ENCODE data around the gene STK38L.

Gene STK38L

GRCh38 chr12:27303139-27304111, 59.3 kb downstream of the STK38L start:
- no peaks in the 10 kb centered on the region for H3K9me3 ChIP-seq (ENCODE audit: low read length)
- H3K4me1 ChIP-seq (ENCODE audit: insufficient read depth, low read length) = peaks cover 21% of the 10 kb centered on the region
- no peak overlapping the region for H3K4me3 ChIP-seq (ENCODE audit: low read depth in 1 of 2, low read length in 2 of 2)
- peaks cover 27% of the 10 kb centered on the region for H3K36me3 ChIP-seq (ENCODE audit: insufficient read depth, low read length)
- H3K9ac ChIP-seq (ENCODE audit: low read length) = no peak overlapping the region
- H3K27ac ChIP-seq (ENCODE audit: low read depth, low read length) = no peak overlapping the region
- H3K27me3 ChIP-seq (ENCODE audit: control insufficient read depth in 1 of 2, insufficient read depth in 2 of 2, low read length in 2 of 2) = no peaks in the 10 kb centered on the region

- no peaks in the 10 kb centered on the region for H3K9me3 ChIP-seq (ENCODE audit: low read length)
- peaks cover 20% of the 10 kb centered on the region for H3K4me1 ChIP-seq (ENCODE audit: insufficient read depth, low read length)
- no peak overlapping the region for H3K27ac ChIP-seq (ENCODE audit: low read depth, low read length)
- H3K4me3 ChIP-seq (ENCODE audit: low read depth in 1 of 2, low read length in 2 of 2) = no peak overlapping the region
- H3K9ac ChIP-seq (ENCODE audit: low read length) = no peak overlapping the region
- peaks cover 26% of the 10 kb centered on the region for H3K36me3 ChIP-seq (ENCODE audit: insufficient read depth, low read length)
- no peaks in the 10 kb centered on the region for H3K27me3 ChIP-seq (ENCODE audit: control insufficient read depth in 1 of 2, insufficient read depth in 2 of 2, low read length in 2 of 2)
These were observed 60.8 kb downstream of the STK38L start for GRCh38 chr12:27304856-27305255.

GRCh38 chr12:27305673-27306456, 61.8 kb downstream of the STK38L start:
- H3K36me3 ChIP-seq (ENCODE audit: insufficient read depth, low read length) = peaks cover 20% of the 10 kb centered on the region
- no peak overlapping the region for H3K9ac ChIP-seq (ENCODE audit: low read length)

GRCh38 chr12:27309293-27309994, 65.4 kb downstream of the STK38L start:
- H3K9ac ChIP-seq (ENCODE audit: low read length) = no peak overlapping the region
- no peaks in the 10 kb centered on the region for H3K27me3 ChIP-seq (ENCODE audit: control insufficient read depth in 1 of 2, insufficient read depth in 2 of 2, low read length in 2 of 2)
- no peak overlapping the region for H3K27ac ChIP-seq (ENCODE audit: low read depth, low read length)
- H3K36me3 ChIP-seq (ENCODE audit: insufficient read depth, low read length) = peaks cover 22% of the 10 kb centered on the region
- no peaks in the 10 kb centered on the region for H3K9me3 ChIP-seq (ENCODE audit: low read length)
- peaks cover 21% of the 10 kb centered on the region for H3K4me1 ChIP-seq (ENCODE audit: insufficient read depth, low read length)
- H3K4me3 ChIP-seq (ENCODE audit: low read depth in 1 of 2, low read length in 2 of 2) = no peak overlapping the region

More at GRCh38 chr12:27305673-27306456, 61.8 kb downstream of the STK38L start:
- no peaks in the 10 kb centered on the region for H3K9me3 ChIP-seq (ENCODE audit: low read length)
- H3K4me1 ChIP-seq (ENCODE audit: insufficient read depth, low read length) = peaks cover 15% of the 10 kb centered on the region
- no peak overlapping the region for H3K4me3 ChIP-seq (ENCODE audit: low read depth in 1 of 2, low read length in 2 of 2)
- no peaks in the 10 kb centered on the region for H3K27me3 ChIP-seq (ENCODE audit: control insufficient read depth in 1 of 2, insufficient read depth in 2 of 2, low read length in 2 of 2)
- peak overlapping the region; percentile 12 for H3K27ac ChIP-seq (ENCODE audit: low read depth, low read length)

- Histone ChIP-seq H3K4me1 (ENCODE audit: insufficient read depth, low read length) (peaks cover 20% of the 10 kb centered on the region), H3K27ac (ENCODE audit: low read depth, low read length) (no peak overlapping the region), H3K9ac (ENCODE audit: low read length) (no peak overlapping the region), H3K9me3 (ENCODE audit: low read length) (no peaks in the 10 kb centered on the region), H3K4me3 (ENCODE audit: low read depth in 1 of 2, low read length in 2 of 2) (no peak overlapping the region), H3K27me3 (ENCODE audit: control insufficient read depth in 1 of 2, insufficient read depth in 2 of 2, low read length in 2 of 2) (no peaks in the 10 kb centered on the region), H3K36me3 (ENCODE audit: insufficient read depth, low read length) (peaks cover 27% of the 10 kb centered on the region)
These were observed 65.9 kb downstream of the STK38L start for GRCh38 chr12:27309995-27310315.

GRCh38 chr12:27316947-27317346, 72.9 kb downstream of the STK38L start:
- Histone ChIP-seq H3K4me1 (ENCODE audit: insufficient read depth, low read length) (no peaks in the 10 kb centered on the region), H3K27ac (ENCODE audit: low read depth, low read length) (no peak overlapping the region), H3K9me3 (ENCODE audit: low read length) (no peaks in the 10 kb centered on the region), H3K36me3 (ENCODE audit: insufficient read depth, low read length) (peaks cover 52% of the 10 kb centered on the region), H3K27me3 (ENCODE audit: control insufficient read depth in 1 of 2, insufficient read depth in 2 of 2, low read length in 2 of 2) (no peaks in the 10 kb centered on the region), H3K4me3 (ENCODE audit: low read depth in 1 of 2, low read length in 2 of 2) (no peak overlapping the region), H3K9ac (ENCODE audit: low read length) (no peak overlapping the region)

GRCh38 chr12:27319409-27319808, 75.3 kb downstream of the STK38L start:
- H3K27ac ChIP-seq (ENCODE audit: low read depth, low read length) = peak overlapping the region; percentile 14
- no peaks in the 10 kb centered on the region for H3K4me1 ChIP-seq (ENCODE audit: insufficient read depth, low read length)
- peaks cover 62% of the 10 kb centered on the region for H3K36me3 ChIP-seq (ENCODE audit: insufficient read depth, low read length)
- no peak overlapping the region for H3K9ac ChIP-seq (ENCODE audit: low read length)
- H3K4me3 ChIP-seq (ENCODE audit: low read depth in 1 of 2, low read length in 2 of 2) = no peak overlapping the region
- no peaks in the 10 kb centered on the region for H3K27me3 ChIP-seq (ENCODE audit: control insufficient read depth in 1 of 2, insufficient read depth in 2 of 2, low read length in 2 of 2)
- H3K9me3 ChIP-seq (ENCODE audit: low read length) = no peaks in the 10 kb centered on the region

- Histone ChIP-seq H3K9ac (ENCODE audit: low read length) (no peak overlapping the region), H3K4me1 (ENCODE audit: insufficient read depth, low read length) (no peaks in the 10 kb centered on the region), H3K27ac (ENCODE audit: low read depth, low read length) (peak overlapping the region; percentile 14), H3K9me3 (ENCODE audit: low read length) (no peaks in the 10 kb centered on the region), H3K36me3 (ENCODE audit: insufficient read depth, low read length) (peaks cover 61% of the 10 kb centered on the region), H3K27me3 (ENCODE audit: control insufficient read depth in 1 of 2, insufficient read depth in 2 of 2, low read length in 2 of 2) (no peaks in the 10 kb centered on the region), H3K4me3 (ENCODE audit: low read depth in 1 of 2, low read length in 2 of 2) (no peak overlapping the region)
These were observed 75.8 kb downstream of the STK38L start for GRCh38 chr12:27319848-27320247.

GRCh38 chr12:27324530-27324929, 80.4 kb downstream of the STK38L start:
- Histone ChIP-seq H3K4me3 (ENCODE audit: low read depth in 1 of 2, low read length in 2 of 2) (no peak overlapping the region), H3K4me1 (ENCODE audit: insufficient read depth, low read length) (no peaks in the 10 kb centered on the region), H3K27ac (ENCODE audit: low read depth, low read length) (no peak overlapping the region), H3K9me3 (ENCODE audit: low read length) (no peaks in the 10 kb centered on the region), H3K27me3 (ENCODE audit: control insufficient read depth in 1 of 2, insufficient read depth in 2 of 2, low read length in 2 of 2) (no peaks in the 10 kb centered on the region), H3K9ac (ENCODE audit: low read length) (no peak overlapping the region), H3K36me3 (ENCODE audit: insufficient read depth, low read length) (peaks cover 52% of the 10 kb centered on the region)

- H3K9ac ChIP-seq (ENCODE audit: low read length) = no peak overlapping the region
- peaks cover 18% of the 10 kb centered on the region for H3K4me1 ChIP-seq (ENCODE audit: insufficient read depth, low read length)
- H3K36me3 ChIP-seq (ENCODE audit: insufficient read depth, low read length) = peaks cover 15% of the 10 kb centered on the region
- peak overlapping the region; percentile 19 for H3K27ac ChIP-seq (ENCODE audit: low read depth, low read length)
- H3K9me3 ChIP-seq (ENCODE audit: low read length) = no peaks in the 10 kb centered on the region
- no peaks in the 10 kb centered on the region for H3K27me3 ChIP-seq (ENCODE audit: control insufficient read depth in 1 of 2, insufficient read depth in 2 of 2, low read length in 2 of 2)
- no peak overlapping the region for H3K4me3 ChIP-seq (ENCODE audit: low read depth in 1 of 2, low read length in 2 of 2)
These were observed 86.8 kb downstream of the STK38L start for GRCh38 chr12:27330846-27331245.

GRCh38 chr12:27331291-27331926, 87.3 kb downstream of the STK38L start:
- Histone ChIP-seq H3K9ac (ENCODE audit: low read length) (no peak overlapping the region), H3K27ac (ENCODE audit: low read depth, low read length) (peak overlapping the region; percentile 19), H3K27me3 (ENCODE audit: control insufficient read depth in 1 of 2, insufficient read depth in 2 of 2, low read length in 2 of 2) (no peaks in the 10 kb centered on the region), H3K4me3 (ENCODE audit: low read depth in 1 of 2, low read length in 2 of 2) (peak overlapping the region in 1 of 2 donors; percentile 85), H3K9me3 (ENCODE audit: low read length) (no peaks in the 10 kb centered on the region), H3K4me1 (ENCODE audit: insufficient read depth, low read length) (peaks cover 18% of the 10 kb centered on the region), H3K36me3 (ENCODE audit: insufficient read depth, low read length) (peaks cover 10% of the 10 kb centered on the region)

Measured in muscle layer of colon (tissue), 2 donors.